ENCODE results near the gene CBLC. TPM values are rescaled to one million over a fixed set of nuclear protein-coding genes. Genes with fewer than 3 reads are reported as not detected.

The CBLC gene
- total RNA-seq, 1 experiment from 2014 or later: 20.5 TPM

DNA sequence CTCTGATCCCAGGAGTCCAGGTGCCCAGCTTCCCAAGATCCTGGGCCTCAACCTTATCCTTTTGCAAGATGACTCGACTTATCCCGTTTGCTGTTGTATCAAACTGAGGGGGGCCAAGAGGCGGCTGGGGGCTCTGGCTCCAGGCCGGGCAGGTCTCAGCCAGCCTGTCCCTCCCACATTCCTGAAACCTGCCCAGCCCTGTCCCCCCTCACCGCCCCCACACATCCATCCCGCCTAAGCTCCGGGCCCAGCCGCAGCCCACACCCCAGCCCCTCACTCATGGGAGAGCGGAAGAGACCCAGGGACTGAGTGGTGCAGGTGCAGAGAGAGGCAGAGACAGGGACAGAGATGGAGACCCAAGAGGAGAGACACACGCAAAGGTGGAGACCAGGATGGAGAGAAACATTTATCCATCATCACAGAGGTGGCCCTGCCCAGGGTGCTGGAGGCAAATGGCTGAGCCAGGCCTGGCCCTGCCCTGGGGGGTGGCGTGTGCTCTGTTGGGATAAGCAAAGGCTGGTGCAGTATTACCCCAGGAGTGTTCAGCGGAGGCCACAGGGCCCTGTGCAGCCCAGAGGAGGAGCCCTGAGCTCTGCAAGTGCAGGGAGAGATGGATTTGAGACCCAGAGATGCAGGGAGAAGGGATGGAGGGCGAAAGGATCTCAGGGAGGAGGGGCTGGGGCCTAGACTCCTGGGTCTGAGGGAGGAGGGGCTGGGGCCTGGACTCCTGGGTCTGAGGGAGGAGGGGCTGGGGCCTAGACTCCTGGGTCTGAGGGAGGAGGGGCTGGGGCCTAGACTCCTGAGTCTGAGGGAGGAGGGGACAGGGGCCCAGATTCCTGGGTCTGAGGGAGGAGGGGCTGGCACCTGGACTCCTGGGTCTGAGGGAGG lies 32.8 kb downstream of the CBLC start:
- no peak for ATAC-seq
- TF ChIP-seq TP53 (CRISPR knock-in tag; IDR thresholded peaks at IDR 0.05) (no peak), ZNF263 (CRISPR knock-in tag; IDR thresholded peaks at IDR 0.05; ENCODE audit: low read depth) (no peak), FOXK1 (CRISPR knock-in tag; IDR thresholded peaks at IDR 0.05) (no peak), FOXP1 (CRISPR knock-in tag; IDR thresholded peaks at IDR 0.05; ENCODE audit: borderline replicate concordance) (no peak), OVOL2 (CRISPR knock-in tag; IDR thresholded peaks at IDR 0.05; ENCODE audit: borderline replicate concordance) (no peak), ZNF219 (CRISPR knock-in tag; IDR thresholded peaks at IDR 0.05; ENCODE audit: borderline replicate concordance) (no peak)
- TF ChIP-seq, protein P1, sequence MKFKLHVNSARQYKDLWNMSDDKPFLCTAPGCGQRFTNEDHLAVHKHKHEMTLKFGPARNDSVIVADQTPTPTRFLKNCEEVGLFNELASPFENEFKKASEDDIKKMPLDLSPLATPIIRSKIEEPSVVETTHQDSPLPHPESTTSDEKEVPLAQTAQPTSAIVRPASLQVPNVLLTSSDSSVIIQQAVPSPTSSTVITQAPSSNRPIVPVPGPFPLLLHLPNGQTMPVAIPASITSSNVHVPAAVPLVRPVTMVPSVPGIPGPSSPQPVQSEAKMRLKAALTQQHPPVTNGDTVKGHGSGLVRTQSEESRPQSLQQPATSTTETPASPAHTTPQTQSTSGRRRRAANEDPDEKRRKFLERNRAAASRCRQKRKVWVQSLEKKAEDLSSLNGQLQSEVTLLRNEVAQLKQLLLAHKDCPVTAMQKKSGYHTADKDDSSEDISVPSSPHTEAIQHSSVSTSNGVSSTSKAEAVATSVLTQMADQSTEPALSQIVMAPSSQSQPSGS (CRISPR knock-in tag; IDR thresholded peaks at IDR 0.05; ENCODE audit: borderline replicate concordance, low read depth): no peak
- TF ChIP-seq, protein P2, sequence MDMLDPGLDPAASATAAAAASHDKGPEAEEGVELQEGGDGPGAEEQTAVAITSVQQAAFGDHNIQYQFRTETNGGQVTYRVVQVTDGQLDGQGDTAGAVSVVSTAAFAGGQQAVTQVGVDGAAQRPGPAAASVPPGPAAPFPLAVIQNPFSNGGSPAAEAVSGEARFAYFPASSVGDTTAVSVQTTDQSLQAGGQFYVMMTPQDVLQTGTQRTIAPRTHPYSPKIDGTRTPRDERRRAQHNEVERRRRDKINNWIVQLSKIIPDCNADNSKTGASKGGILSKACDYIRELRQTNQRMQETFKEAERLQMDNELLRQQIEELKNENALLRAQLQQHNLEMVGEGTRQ (CRISPR knock-in tag; IDR thresholded peaks at IDR 0.05): no peak
- TF ChIP-seq, protein P3, sequence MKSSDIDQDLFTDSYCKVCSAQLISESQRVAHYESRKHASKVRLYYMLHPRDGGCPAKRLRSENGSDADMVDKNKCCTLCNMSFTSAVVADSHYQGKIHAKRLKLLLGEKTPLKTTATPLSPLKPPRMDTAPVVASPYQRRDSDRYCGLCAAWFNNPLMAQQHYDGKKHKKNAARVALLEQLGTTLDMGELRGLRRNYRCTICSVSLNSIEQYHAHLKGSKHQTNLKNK (CRISPR knock-in tag; IDR thresholded peaks at IDR 0.05): no peak
- TF ChIP-seq, protein P4, sequence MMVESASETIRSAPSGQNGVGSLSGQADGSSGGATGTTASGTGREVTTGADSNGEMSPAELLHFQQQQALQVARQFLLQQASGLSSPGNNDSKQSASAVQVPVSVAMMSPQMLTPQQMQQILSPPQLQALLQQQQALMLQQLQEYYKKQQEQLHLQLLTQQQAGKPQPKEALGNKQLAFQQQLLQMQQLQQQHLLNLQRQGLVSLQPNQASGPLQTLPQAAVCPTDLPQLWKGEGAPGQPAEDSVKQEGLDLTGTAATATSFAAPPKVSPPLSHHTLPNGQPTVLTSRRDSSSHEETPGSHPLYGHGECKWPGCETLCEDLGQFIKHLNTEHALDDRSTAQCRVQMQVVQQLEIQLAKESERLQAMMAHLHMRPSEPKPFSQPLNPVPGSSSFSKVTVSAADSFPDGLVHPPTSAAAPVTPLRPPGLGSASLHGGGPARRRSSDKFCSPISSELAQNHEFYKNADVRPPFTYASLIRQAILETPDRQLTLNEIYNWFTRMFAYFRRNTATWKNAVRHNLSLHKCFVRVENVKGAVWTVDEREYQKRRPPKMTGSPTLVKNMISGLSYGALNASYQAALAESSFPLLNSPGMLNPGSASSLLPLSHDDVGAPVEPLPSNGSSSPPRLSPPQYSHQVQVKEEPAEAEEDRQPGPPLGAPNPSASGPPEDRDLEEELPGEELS (CRISPR knock-in tag; IDR thresholded peaks at IDR 0.05): no peak
- TF ChIP-seq, protein P5, sequence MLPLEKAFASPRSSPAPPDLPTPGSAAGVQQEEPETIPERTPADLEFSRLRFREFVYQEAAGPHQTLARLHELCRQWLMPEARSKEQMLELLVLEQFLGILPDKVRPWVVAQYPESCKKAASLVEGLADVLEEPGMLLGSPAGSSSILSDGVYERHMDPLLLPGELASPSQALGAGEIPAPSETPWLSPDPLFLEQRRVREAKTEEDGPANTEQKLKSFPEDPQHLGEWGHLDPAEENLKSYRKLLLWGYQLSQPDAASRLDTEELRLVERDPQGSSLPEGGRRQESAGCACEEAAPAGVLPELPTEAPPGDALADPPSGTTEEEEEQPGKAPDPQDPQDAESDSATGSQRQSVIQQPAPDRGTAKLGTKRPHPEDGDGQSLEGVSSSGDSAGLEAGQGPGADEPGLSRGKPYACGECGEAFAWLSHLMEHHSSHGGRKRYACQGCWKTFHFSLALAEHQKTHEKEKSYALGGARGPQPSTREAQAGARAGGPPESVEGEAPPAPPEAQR (CRISPR knock-in tag; IDR thresholded peaks at IDR 0.05): no peak
- Mint-ChIP-seq H3K9me3 (no peaks in the 10 kb centered on the region), H3K4me1 (peaks cover 42% of the 10 kb centered on the region), H3K27me3 (ENCODE audit: low read depth) (peaks cover 77% of the 10 kb centered on the region), H3K4me3 (peak overlapping the region; percentile 75; the same call in 1 of the 2 replicates), H3K36me3 (peaks cover 24% of the 10 kb centered on the region), H3K27ac (no peak overlapping the region)
- no peak for DNase-seq (ENCODE audit: low spot score)
- ChIA-PET POLR2A (interaction anchor here (0.6 kb wide), 1 partner anchor 133 kb away, joined by 4 read pairs; no protein-coding TSS in a partner anchor), CTCF (interaction anchor here (0.6 to 5.0 kb wide), 8 partner anchors 11 to 200 kb away, joined by 3 to 74 read pairs (median 8); partner anchors contain the start of gene NECTIN2)

DNA sequence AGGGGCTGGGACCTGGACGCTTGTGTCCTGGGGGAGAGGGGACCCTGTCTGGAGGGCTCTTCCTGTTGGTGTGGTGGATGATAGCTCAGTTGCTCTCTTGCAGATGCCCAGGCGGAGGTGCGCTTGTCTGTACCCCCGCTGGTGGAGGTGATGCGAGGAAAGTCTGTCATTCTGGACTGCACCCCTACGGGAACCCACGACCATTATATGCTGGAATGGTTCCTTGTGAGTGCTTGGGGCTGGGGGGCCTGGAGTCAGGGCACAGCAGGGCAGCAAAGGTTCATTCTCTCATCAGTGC lies 33.4 kb downstream of the CBLC start:
- peaks cover 42% of the 10 kb centered on the region for H3K4me1 Mint-ChIP-seq
- TF ChIP-seq CREB1 (CRISPR knock-in tag; IDR thresholded peaks at IDR 0.05) (no peak), OVOL2 (CRISPR knock-in tag; IDR thresholded peaks at IDR 0.05; ENCODE audit: borderline replicate concordance) (no peak), JUN (CRISPR knock-in tag; IDR thresholded peaks at IDR 0.05) (no peak), GABPB1 (CRISPR knock-in tag; IDR thresholded peaks at IDR 0.05) (no peak), TCF7 (CRISPR knock-in tag; IDR thresholded peaks at IDR 0.05; ENCODE audit: low read depth) (no peak), GTF2I (CRISPR knock-in tag; conservative IDR thresholded peaks at IDR 0.05) (no peak), ATF1 (CRISPR knock-in tag; IDR thresholded peaks at IDR 0.05) (no peak), ZNF416 (CRISPR knock-in tag; IDR thresholded peaks at IDR 0.05) (no peak), SMAD3 (CRISPR knock-in tag; IDR thresholded peaks at IDR 0.05; ENCODE audit: borderline replicate concordance) (no peak), NR1H2 (CRISPR knock-in tag; IDR thresholded peaks at IDR 0.05) (no peak)
- TF ChIP-seq, protein P6, sequence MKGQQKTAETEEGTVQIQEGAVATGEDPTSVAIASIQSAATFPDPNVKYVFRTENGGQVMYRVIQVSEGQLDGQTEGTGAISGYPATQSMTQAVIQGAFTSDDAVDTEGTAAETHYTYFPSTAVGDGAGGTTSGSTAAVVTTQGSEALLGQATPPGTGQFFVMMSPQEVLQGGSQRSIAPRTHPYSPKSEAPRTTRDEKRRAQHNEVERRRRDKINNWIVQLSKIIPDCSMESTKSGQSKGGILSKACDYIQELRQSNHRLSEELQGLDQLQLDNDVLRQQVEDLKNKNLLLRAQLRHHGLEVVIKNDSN (CRISPR knock-in tag; IDR thresholded peaks at IDR 0.05): no peak
- TF ChIP-seq, protein P7, sequence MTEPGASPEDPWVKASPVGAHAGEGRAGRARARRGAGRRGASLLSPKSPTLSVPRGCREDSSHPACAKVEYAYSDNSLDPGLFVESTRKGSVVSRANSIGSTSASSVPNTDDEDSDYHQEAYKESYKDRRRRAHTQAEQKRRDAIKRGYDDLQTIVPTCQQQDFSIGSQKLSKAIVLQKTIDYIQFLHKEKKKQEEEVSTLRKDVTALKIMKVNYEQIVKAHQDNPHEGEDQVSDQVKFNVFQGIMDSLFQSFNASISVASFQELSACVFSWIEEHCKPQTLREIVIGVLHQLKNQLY (CRISPR knock-in tag; IDR thresholded peaks at IDR 0.05): no peak
- TF ChIP-seq, protein P1 (CRISPR knock-in tag; IDR thresholded peaks at IDR 0.05; ENCODE audit: borderline replicate concordance, low read depth): no peak
- TF ChIP-seq, protein P8, sequence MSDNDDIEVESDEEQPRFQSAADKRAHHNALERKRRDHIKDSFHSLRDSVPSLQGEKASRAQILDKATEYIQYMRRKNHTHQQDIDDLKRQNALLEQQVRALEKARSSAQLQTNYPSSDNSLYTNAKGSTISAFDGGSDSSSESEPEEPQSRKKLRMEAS (CRISPR knock-in tag; IDR thresholded peaks at IDR 0.05): no peak

More for the DNA sequence above, 33.4 kb downstream of the CBLC start:
- Mint-ChIP-seq H3K4me3 (no peak overlapping the region), H3K36me3 (peaks cover 24% of the 10 kb centered on the region), H3K27me3 (ENCODE audit: low read depth) (peaks cover 76% of the 10 kb centered on the region), H3K9me3 (no peaks in the 10 kb centered on the region), H3K27ac (no peak overlapping the region)
- DNase-seq (ENCODE audit: low spot score) (no peak), ATAC-seq (no peak)
- CTCF ChIA-PET: interaction anchor here (0.6 to 1.0 kb wide), 2 partner anchors 41 to 87 kb away, joined by 3 read pairs; no protein-coding TSS in a partner anchor
- POLR2A ChIA-PET: no interaction called here
